Loucy (cell line): ENCODE data around the gene RBM6.

ENCODE experiments used
- H2AFZ ChIP-seq: fragments of 200-600 bp; sonication (generic); 2 replicates; pipeline ENCODE4 v1.6.0; 2016; ENCODE audit warnings: antibody characterized with exemption, mild to moderate bottlenecking, low read length, moderate library complexity
- H3F3A ChIP-seq: fragments of 200-600 bp; 2 replicates; pipeline ENCODE4 v1.6.0; 2016; ENCODE audit warnings: antibody characterized with exemption, low read depth, mild to moderate bottlenecking
- H3K27me3 ChIP-seq: fragments of 200-600 bp; sonication (generic); 2 replicates; pipeline ENCODE4 v1.6.1; 2014; ENCODE audit warnings: low read length, mild to moderate bottlenecking; ENCODE audit not compliant: insufficient read depth, poor library complexity, severe bottlenecking
- H3K36me3 ChIP-seq: fragments of 200-600 bp; sonication (generic); 2 replicates; pipeline ENCODE4 v1.6.1; 2016; ENCODE audit warnings: low read length; ENCODE audit not compliant: insufficient read depth
- H3K4me1 ChIP-seq: fragments of 200-600 bp; sonication (generic); 2 replicates; pipeline ENCODE4 v1.5.1; 2014; ENCODE audit warnings: low read length, mild to moderate bottlenecking; ENCODE audit not compliant: insufficient read depth, poor library complexity, severe bottlenecking
- H3K4me2 ChIP-seq: fragments of 200-600 bp; sonication (generic); 2 replicates; pipeline ENCODE4 v1.6.0; 2014; ENCODE audit warnings: antibody characterized with exemption, low read length, low read depth, mild to moderate bottlenecking; ENCODE audit not compliant: poor library complexity, severe bottlenecking
- H3K4me3 ChIP-seq: fragments of 200-600 bp; sonication (generic); 2 replicates; pipeline ENCODE4 v1.5.1; 2014; ENCODE audit warnings: low read length, mild to moderate bottlenecking, mixed read lengths; ENCODE audit not compliant: poor library complexity, severe bottlenecking
- H3K79me2 ChIP-seq: fragments of 200-600 bp; sonication (generic); 2 replicates; pipeline ENCODE4 v1.6.1; 2014; ENCODE audit warnings: low read length; ENCODE audit not compliant: insufficient read depth
- H3K9ac ChIP-seq: fragments of 200-600 bp; sonication (generic); 2 replicates; pipeline ENCODE4 v1.6.0; 2014; ENCODE audit warnings: mild to moderate bottlenecking, low read depth, low read length, moderate library complexity; ENCODE audit not compliant: poor library complexity, severe bottlenecking
- H3K9me2 ChIP-seq: fragments of 200-600 bp; sonication (generic); replicated peaks from 2 replicates; pipeline ENCODE4 v1.6.1; 2016; ENCODE audit warnings: low read depth, low read length, mixed read lengths
- H3K9me3 ChIP-seq: fragments of 200-600 bp; sonication (generic); 2 replicates; pipeline ENCODE4 v1.6.1; 2014; ENCODE audit warnings: mild to moderate bottlenecking, antibody characterized with exemption, low read length, low read depth; ENCODE audit not compliant: insufficient read depth
- H4K20me1 ChIP-seq: fragments of 200-600 bp; sonication (generic); 2 replicates; pipeline ENCODE4 v1.6.0; 2014; ENCODE audit warnings: antibody characterized with exemption, low read length, mild to moderate bottlenecking; ENCODE audit not compliant: insufficient read depth, poor library complexity, severe bottlenecking
- EZH2phosphoT487 ChIP-seq: fragments of 200-600 bp; IDR thresholded peaks from 2 replicates; pipeline ENCODE4 v1.6.1; 2018; ENCODE audit warnings: antibody characterized with exemption, mild to moderate bottlenecking, moderate library complexity, borderline replicate concordance
- TF ChIP-seq, protein P1 (sequence below): fragments of 200-600 bp; sonication (generic); conservative IDR thresholded peaks from 2 replicates; pipeline ENCODE4 v1.5.1; 2014; ENCODE audit warnings: mild to moderate bottlenecking, antibody characterized with exemption, low read length

Gene RBM6

DNA sequence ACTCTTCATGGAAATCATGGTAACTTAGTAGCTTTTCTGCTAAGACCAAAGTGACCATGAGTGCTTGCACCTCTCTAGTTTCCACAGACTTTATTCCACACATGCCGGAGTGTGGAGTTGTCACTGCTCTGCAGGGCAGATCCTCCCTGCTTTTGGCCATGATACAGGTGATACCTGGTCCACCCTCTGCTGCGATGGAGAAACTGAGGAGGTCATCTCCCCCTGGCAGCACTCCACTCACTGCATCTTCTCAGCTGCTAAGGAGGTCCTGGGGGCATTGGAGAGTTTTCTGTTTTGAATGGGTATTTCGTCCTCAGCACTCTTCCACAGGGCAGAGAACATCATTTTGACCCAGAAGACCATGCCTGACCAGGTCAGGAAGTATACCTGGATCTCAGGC is 179.8 kb downstream of the RBM6 start:
- no peaks in the 10 kb centered on the region for H3K27me3 ChIP-seq
- no peak overlapping the region for H2AFZ ChIP-seq
- no peaks in the 10 kb centered on the region for H4K20me1 ChIP-seq
- TF ChIP-seq EZH2phosphoT487: no peak
- TF ChIP-seq, protein P1, sequence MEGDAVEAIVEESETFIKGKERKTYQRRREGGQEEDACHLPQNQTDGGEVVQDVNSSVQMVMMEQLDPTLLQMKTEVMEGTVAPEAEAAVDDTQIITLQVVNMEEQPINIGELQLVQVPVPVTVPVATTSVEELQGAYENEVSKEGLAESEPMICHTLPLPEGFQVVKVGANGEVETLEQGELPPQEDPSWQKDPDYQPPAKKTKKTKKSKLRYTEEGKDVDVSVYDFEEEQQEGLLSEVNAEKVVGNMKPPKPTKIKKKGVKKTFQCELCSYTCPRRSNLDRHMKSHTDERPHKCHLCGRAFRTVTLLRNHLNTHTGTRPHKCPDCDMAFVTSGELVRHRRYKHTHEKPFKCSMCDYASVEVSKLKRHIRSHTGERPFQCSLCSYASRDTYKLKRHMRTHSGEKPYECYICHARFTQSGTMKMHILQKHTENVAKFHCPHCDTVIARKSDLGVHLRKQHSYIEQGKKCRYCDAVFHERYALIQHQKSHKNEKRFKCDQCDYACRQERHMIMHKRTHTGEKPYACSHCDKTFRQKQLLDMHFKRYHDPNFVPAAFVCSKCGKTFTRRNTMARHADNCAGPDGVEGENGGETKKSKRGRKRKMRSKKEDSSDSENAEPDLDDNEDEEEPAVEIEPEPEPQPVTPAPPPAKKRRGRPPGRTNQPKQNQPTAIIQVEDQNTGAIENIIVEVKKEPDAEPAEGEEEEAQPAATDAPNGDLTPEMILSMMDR: no peak
- H3K4me3 ChIP-seq: no peak overlapping the region
- no peaks in the 10 kb centered on the region for H3K9me2 ChIP-seq
- H3K4me2 ChIP-seq: no peak overlapping the region
- H3K36me3 ChIP-seq: peaks cover 64% of the 10 kb centered on the region
- no peaks in the 10 kb centered on the region for H3K9me3 ChIP-seq
- no peaks in the 10 kb centered on the region for H3K4me1 ChIP-seq
- no peaks in the 10 kb centered on the region for H3K79me2 ChIP-seq
- no peaks in the 10 kb centered on the region for H3F3A ChIP-seq
- H3K9ac ChIP-seq: no peak overlapping the region

DNA sequence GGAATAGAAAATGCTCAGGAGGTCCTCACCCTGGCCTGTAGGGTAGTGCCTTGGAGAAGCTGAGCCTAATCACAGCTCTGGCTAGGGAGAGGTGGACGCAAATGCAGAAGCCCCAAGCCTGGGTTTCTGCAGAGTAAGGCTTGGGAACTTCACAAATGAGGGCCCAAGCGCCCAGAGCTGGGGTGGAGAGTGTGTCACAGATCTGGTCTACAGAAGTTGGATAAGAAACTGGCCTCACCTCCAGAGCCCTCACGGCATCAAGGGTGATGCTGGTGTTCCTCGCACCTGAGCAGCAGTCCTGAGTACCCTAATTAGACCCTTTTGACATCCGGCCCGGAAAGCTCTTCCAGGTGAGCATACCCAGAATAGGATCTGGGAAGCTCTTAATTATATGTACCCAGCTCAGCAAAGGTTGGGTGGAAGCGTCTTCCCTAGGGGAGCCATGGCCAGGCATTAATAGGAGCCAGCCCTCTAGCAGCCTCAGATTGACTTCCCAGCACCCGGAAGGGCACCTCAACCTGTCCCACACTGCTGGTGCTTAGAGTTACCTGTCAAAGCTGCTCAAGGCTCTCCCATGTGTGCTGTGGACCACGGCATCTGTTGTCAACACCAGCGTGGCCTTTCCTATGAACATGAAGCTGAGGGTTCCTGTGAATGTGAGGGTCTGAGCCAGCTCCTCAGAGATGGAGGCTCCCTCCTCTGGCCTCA is 180.6 kb downstream of the RBM6 start:
- Histone ChIP-seq H3K79me2 (no peaks in the 10 kb centered on the region), H3K4me3 (no peak overlapping the region), H3K9me2 (no peaks in the 10 kb centered on the region), H3F3A (no peaks in the 10 kb centered on the region), H3K4me2 (no peak overlapping the region), H3K9ac (no peak overlapping the region), H3K27me3 (no peaks in the 10 kb centered on the region), H2AFZ (no peak overlapping the region), H3K36me3 (peaks cover 56% of the 10 kb centered on the region), H3K4me1 (no peaks in the 10 kb centered on the region), H4K20me1 (no peaks in the 10 kb centered on the region), H3K9me3 (no peaks in the 10 kb centered on the region)
- TF ChIP-seq, protein P1: no peak
- no peak for TF ChIP-seq EZH2phosphoT487

DNA sequence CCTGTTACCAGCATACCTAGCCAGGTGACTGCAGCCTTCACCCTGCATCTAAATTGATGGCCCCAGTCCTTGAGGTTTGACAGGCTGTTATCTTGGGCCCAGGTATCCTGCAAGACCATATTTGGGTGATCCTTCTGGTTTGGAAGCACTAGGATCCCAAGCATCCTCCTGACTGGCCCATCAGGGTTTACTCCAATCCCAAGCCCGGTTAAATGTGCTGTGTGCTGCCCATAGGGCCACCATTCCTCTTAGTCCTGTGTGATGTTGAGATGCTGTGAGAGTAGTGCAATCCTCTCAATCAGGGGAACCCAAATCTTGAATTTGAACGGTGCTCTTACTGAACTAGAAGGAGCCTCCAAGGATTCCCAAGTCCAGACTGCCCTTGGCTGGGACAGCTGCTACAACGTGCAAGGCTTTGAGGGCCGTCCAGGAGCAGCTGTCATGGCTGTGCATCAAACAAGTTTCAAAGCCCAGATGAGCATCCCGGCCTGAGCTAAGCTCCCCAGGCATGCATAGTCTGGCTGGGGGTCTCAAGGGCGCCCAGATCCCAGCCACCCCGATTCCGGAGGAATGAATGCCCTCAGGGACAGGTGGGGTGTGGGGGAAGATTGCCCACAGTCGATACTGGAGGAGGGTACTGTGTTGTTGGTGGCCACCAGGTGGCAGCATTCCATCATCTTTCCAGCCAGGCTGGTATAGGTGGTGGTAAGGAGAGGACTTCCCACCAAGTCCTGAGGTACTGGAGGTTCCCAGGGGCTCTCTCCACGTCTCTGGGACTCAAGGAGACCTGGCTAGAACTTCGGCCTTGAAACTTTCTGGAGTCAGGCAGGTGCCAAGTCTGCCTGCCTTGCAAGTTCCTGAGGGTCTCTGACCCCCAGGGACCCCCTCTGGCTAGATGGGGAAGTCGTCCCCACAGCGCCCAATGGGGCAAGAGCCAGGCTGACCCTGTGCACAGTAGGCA is 181.4 kb downstream of the RBM6 start:
- H3F3A ChIP-seq: no peaks in the 10 kb centered on the region
- no peak overlapping the region for H3K4me2 ChIP-seq
- H3K4me1 ChIP-seq: no peaks in the 10 kb centered on the region
- H3K9ac ChIP-seq: no peak overlapping the region
- H3K36me3 ChIP-seq: peaks cover 48% of the 10 kb centered on the region
- H3K9me3 ChIP-seq: no peaks in the 10 kb centered on the region
- TF ChIP-seq, protein P1: peak; percentile 89
- no peak for TF ChIP-seq EZH2phosphoT487
- H3K4me3 ChIP-seq: no peak overlapping the region
- no peaks in the 10 kb centered on the region for H3K9me2 ChIP-seq
- no peaks in the 10 kb centered on the region for H3K79me2 ChIP-seq
- no peaks in the 10 kb centered on the region for H3K27me3 ChIP-seq
- no peak overlapping the region for H2AFZ ChIP-seq
- no peaks in the 10 kb centered on the region for H4K20me1 ChIP-seq
